ENCODE data around the gene KIAA0319L.

DNA sequence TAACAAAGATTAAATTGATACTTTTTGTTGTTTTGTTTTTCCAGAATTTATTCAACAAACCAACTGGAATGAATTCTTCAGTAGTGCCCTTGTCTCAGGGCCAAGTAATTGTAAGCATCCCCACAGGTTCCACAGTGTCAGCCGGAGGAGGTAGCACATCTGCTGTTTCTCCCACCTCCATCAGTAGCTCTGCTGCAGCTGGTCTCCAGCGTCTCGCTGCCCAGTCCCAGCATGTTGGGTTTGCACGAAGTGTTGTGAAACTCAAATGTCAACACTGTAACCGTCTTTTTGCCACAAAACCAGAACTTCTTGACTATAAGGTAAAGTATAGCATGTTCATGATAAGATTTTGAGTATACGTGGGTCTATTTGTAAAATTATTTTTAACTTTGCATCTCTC is 170.2 kb downstream of the KIAA0319L start:
- TF ChIP-seq EZH2 (IDR thresholded peaks at IDR 0.05; ENCODE audit: low read depth, unreplicated experiment) (no peak), POLR2AphosphoS5 (IDR thresholded peaks at IDR 0.05; ENCODE audit: low read depth) (no peak), EZH2phosphoT487 (IDR thresholded peaks at IDR 0.05; ENCODE audit: unreplicated experiment) (no peak), CREB1 (CRISPR knock-in tag; IDR thresholded peaks at IDR 0.05; ENCODE audit: low read depth) (no peak), NANOG (IDR thresholded peaks at IDR 0.05; ENCODE audit: borderline replicate concordance) (no peak)
- TF ChIP-seq, protein P1, sequence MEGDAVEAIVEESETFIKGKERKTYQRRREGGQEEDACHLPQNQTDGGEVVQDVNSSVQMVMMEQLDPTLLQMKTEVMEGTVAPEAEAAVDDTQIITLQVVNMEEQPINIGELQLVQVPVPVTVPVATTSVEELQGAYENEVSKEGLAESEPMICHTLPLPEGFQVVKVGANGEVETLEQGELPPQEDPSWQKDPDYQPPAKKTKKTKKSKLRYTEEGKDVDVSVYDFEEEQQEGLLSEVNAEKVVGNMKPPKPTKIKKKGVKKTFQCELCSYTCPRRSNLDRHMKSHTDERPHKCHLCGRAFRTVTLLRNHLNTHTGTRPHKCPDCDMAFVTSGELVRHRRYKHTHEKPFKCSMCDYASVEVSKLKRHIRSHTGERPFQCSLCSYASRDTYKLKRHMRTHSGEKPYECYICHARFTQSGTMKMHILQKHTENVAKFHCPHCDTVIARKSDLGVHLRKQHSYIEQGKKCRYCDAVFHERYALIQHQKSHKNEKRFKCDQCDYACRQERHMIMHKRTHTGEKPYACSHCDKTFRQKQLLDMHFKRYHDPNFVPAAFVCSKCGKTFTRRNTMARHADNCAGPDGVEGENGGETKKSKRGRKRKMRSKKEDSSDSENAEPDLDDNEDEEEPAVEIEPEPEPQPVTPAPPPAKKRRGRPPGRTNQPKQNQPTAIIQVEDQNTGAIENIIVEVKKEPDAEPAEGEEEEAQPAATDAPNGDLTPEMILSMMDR (conservative IDR thresholded peaks at IDR 0.05; ENCODE audit: low read depth in 2 of 2) = no peak
- TF ChIP-seq, protein P2, sequence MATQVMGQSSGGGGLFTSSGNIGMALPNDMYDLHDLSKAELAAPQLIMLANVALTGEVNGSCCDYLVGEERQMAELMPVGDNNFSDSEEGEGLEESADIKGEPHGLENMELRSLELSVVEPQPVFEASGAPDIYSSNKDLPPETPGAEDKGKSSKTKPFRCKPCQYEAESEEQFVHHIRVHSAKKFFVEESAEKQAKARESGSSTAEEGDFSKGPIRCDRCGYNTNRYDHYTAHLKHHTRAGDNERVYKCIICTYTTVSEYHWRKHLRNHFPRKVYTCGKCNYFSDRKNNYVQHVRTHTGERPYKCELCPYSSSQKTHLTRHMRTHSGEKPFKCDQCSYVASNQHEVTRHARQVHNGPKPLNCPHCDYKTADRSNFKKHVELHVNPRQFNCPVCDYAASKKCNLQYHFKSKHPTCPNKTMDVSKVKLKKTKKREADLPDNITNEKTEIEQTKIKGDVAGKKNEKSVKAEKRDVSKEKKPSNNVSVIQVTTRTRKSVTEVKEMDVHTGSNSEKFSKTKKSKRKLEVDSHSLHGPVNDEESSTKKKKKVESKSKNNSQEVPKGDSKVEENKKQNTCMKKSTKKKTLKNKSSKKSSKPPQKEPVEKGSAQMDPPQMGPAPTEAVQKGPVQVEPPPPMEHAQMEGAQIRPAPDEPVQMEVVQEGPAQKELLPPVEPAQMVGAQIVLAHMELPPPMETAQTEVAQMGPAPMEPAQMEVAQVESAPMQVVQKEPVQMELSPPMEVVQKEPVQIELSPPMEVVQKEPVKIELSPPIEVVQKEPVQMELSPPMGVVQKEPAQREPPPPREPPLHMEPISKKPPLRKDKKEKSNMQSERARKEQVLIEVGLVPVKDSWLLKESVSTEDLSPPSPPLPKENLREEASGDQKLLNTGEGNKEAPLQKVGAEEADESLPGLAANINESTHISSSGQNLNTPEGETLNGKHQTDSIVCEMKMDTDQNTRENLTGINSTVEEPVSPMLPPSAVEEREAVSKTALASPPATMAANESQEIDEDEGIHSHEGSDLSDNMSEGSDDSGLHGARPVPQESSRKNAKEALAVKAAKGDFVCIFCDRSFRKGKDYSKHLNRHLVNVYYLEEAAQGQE (IDR thresholded peaks at IDR 0.05; ENCODE audit: unreplicated experiment) = no peak
- TF ChIP-seq, protein P3, sequence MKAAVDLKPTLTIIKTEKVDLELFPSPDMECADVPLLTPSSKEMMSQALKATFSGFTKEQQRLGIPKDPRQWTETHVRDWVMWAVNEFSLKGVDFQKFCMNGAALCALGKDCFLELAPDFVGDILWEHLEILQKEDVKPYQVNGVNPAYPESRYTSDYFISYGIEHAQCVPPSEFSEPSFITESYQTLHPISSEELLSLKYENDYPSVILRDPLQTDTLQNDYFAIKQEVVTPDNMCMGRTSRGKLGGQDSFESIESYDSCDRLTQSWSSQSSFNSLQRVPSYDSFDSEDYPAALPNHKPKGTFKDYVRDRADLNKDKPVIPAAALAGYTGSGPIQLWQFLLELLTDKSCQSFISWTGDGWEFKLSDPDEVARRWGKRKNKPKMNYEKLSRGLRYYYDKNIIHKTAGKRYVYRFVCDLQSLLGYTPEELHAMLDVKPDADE (IDR thresholded peaks at IDR 0.05) = no peak

Measured in GM23338 (cell line).